GM10847 (cell line): ENCODE data around the gene RADIL.

Experiments
- POLR2A ChIP-seq: IDR thresholded peaks from 2 replicates; pipeline ENCODE4 v1.6.1; 2011; ENCODE audit not compliant: insufficient read length; ENCODE audit errors: extremely low read depth

Gene RADIL

DNA sequence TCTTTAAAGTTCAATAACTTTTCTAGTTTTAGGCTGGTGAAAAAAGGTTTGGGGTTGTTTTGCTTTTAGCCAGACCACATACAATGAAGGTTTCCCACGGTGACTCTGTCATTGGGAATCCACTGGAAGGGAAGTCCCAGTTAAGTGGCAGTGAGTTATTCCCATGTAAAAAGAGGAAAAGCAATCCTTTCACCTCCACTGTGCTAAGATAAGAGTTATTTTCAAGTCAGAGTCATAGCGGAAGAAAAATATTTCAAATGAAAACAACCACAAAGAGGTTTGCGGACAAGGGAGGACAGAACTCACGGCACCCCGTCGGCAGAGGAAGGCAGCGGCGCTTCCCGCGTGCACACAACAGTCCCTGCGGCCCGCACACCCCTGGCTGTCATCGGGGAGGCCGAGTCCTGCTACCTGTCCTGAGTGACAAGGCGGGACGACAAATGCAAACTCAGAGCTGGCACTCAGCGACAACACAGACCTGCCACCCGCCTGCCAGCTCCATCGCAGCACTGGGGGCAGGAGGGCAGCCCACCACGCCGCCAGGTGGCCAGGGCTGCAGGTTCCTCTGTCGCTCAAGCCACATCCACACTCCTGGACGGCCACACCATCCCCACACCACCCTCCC lies 12.3 kb downstream of the RADIL start:
- TF ChIP-seq POLR2A: no peak

DNA sequence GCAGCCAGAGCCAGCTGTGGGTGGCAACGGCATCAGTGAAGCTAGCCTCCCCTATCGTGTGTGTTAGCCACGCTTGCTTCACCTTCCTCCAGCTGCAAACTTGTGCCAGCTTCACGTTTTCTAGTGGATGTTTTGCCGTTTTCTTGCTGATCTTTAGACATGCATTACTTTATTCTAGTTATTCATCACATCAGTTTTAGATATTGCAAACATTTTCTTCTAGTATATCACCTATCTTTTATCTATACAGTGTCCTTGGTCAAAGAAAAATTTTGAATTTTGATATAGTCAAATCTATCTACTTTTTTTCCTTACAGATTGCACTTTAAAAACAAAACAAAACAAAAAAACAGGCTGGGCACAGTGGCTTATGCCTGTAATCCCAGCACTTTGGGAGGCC lies 15.0 kb downstream of the RADIL start:
- no peak for TF ChIP-seq POLR2A

DNA sequence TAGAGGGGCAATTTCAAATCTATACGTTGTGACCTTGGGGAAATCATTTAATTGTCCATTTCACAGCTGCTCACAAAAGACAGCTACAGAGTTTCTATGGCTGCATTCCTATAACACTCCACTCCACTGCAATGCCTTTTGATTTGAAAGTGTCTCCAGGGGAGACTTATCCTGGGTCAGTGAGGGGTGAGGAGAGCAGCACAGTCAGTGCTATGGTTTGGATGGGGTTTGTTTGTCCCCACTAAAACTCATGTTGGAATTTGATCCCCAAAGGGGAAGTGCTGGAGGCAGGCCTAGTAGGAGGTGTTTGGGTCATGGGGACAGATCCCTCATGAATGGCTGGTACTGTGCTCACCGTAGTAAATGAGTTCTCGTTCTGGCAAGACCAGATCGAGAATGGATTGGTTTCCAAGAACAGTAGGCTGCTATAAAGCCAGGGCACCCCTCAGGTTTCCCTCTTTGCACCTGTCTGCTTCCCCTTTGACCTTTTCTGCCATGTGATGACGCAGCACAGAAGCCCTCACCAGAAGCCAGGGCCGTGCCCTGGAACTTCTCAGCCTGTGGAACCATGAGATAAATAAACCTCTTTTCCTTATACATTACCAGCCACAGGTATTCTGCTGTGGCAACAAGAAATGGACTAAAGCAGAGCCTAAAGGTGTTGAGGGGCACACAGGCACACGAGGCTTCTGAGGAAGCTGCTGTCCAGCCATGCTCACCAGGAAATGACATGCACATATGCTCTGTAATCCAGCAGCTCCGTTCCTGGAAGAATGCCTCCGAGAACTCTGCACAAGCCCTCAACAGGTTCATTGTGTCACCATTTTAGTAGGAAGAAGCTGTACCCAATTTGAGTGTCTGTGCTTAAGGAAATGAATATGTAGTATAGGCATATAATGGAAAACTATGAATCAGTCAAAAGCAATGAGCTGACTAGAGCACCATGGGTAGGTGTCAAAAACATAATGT lies 16.7 kb downstream of the RADIL start:
- no peak for TF ChIP-seq POLR2A

DNA sequence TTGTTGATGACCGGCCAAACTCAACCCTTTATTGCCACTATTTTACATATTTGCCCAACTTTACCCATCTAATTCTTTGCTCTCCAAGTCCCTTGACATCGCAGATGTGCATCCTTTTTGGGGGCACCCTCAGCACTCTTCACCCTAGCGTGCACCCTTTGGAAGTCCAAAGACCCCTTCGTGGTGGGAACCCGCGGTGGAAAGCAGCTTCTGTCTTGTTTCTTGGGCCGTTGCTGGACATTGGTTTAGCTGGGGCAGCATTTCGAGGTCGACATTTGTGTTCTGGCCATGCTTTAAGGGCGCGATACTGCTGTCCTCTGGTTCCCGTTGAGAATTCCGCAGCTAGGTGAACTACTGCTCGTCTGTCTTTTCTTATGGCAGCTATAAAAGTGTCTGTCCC lies 21.4 kb downstream of the RADIL start:
- TF ChIP-seq POLR2A: no peak

DNA sequence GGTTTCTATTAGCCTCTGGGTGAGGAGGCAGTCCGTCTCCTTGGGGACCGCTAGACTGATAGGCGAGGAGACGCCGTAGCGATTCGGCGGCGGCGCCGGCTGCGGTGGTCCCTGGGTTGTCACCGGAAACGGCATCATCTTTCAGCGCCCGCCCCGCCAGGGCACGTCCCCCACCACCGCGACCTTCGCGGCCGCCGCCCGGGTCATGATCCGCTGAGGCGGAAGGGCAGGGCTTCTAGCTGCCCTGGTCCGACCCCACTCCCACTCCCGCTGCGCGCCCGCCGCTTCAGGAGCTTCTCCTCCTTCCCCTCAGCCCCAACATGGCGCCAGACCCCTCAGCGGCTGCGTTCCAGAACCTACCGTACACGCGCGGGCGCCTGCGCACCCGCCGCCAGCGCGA lies 21.8 kb downstream of the RADIL start, which contains the start of gene PAPOLB:
PAPOLB (minus strand) TSS at position 358 of the 400 bp plus-strand sequence; CDS start at position 138, 220 bp downstream.
- TF ChIP-seq POLR2A: no peak

DNA sequence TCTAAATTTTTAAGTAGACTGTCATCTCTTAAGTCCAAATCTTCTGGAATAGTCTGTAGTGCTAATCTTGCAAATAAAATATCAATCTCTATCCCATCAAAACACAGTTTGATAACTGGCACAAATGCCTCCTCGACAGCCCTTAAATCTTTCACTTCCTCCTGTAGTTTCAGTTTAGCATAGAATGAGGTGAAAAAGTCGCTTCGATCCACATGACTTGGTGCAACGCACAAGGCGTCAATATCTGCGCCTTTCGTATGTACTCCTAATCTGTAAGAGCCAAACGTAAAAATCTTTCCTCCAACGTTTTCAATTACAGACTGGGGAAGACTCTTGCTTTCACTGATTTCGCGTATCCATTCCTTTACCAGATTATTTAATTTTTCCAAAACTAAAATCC lies 22.3 kb downstream of the RADIL start:
- no peak for TF ChIP-seq POLR2A

DNA sequence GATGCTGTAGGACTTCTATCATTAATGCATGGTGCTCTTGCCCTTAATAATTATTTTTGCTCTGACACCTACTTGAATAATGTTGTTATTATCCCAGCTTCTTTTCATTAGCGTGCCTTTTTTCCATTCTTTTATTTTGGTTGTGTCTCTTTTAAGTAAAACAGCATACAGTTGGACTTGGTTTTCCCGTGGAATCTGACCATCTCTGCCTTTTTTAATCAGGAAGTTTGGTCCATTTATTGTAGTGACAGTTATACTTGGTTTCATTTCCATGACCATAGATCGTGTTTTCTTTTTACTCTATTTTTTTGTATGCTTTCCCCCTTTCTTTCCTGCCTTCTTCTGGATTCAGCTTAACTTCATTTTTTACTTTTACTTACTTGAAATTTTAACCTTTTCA lies 26.3 kb downstream of the RADIL start:
- no peak for TF ChIP-seq POLR2A

DNA sequence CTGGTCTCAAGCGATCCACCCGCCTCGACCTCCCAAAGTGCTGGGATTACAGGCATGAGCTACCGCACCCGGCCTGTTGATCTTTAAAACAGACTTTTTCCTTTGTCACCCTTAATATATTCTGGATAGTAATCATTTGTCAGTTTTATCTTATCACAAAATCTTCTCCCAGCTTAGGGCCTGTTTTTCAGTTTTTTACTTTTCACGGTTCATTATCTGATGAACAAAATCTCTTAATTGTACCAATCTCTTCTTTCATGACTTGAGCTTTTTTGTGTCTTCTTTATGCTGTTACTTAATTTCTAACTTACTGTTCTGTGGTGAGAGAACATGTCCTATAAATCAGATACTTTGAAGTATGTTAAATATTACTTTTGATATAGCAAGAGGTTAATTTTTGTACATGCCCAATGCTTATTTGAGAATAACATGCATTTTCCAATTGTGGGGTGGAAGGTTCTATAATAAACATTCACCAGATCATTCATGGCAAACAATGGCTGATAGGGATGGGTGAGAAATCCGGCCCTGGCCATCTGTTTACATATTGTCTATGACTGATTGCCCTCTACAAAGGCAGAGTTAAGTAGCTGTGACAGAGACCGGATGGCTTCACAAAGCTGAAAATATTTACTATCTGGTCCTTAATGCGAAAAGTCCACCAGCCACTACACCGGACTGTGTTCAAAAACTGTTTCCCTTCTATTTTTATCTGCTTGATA lies 27.0 kb downstream of the RADIL start:
- TF ChIP-seq POLR2A: no peak

DNA sequence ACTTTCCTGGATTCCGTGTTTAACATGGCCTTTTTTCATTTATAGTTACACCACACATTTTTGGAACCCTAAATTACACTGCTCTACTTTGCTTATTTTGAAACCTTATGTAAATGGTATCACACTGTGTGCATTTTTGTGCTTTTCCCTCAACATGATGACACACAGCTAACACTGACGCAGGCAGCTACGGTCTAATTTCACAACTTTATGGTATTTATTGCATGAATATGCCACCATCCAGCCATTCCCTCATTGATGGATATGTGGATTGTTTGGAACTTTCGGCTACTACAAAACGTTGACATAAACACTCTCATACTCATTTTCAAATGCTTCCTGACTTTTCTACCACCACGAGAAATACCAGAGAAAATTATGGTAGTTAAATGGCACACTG lies 28.6 kb downstream of the RADIL start:
- TF ChIP-seq POLR2A: no peak

DNA sequence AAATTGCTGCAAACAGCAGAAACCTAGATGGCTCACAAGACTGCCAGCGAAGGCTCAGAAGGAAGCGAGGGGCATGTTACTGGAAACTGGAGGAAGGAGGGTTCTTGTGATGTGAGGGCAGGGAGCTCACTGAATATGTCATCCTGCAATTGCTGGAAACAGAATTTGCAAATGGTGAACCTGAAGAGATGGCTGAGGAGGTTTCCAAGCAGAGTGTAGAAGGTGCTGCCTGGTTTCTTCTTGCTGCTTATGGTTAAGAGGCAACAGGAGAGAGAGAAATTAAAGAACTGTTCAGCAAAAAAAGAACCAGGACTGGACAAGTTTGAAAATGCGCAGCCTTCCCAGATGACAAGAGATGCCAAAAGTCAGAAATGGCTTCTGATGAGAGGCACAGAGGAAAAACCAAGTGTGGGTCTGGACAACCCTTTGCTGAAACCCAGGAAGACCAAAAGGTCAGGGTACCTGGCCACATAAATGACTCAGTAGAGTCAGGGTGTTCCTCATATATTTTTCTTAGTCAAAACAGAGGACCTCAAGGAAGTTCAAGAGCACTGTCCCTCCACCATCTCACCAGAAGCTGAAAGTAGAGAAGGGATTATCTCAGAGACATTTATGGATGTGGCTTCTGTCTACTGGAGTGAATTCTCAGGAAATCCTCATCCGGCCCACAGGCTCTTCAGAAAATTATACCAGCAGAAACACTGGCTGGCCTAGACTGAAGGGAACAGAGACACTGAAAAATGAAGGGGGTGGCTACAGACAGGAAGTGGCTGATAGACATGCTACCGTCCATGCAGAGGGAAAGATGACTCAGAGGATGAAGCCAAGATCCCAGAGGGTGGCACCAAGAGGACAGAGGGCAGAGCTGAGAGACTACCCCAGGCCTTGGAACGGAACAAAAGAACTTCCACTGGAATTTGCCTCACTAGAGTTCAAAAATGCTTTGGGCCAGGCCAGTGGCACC lies 31.8 kb downstream of the RADIL start:
- no peak for TF ChIP-seq POLR2A

DNA sequence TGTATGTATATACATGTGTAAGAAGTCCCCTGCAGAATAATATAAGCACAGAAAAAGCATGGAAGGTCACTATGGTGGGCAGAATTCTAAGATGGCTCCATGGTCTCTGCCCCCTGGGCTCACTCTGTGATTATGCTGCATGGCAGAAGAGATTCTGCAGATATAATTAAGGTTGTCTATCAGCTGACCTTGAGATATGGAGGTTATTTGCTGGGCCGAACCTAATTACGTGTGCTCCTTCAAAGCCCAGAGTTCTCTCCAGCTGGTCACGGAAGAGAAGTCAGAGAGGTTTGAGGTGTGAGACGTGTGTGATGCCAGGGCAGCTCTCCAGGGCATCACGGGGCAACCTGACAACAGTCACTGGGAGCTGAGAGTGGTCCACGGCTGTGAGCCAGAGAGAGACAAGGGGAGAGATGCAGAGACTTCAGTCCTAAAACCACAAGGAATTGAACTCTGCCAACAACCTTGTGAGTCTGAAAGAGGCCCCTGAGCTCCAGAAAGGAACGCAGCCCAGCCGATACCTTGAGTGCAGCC lies 33.2 kb downstream of the RADIL start:
- no peak for TF ChIP-seq POLR2A

DNA sequence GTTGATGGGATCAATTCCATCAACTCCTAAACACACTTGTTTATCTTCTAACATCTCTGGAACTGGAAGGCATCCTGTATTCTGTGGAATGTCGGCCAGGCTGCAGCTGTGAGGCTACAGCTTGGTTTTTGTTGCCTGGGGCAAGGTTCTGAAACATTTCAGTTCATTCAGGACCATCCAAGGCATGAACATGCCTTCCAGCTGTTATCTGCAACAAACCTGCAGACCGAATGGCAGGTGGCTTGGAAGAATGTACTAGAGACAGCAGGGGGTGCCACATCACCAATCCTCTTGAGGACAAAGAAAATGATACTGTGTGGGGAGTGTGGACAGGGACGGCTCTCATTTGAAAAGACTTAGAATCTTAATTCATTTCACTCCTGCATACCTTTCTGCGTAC lies 34.1 kb downstream of the RADIL start:
- TF ChIP-seq POLR2A: no peak

DNA sequence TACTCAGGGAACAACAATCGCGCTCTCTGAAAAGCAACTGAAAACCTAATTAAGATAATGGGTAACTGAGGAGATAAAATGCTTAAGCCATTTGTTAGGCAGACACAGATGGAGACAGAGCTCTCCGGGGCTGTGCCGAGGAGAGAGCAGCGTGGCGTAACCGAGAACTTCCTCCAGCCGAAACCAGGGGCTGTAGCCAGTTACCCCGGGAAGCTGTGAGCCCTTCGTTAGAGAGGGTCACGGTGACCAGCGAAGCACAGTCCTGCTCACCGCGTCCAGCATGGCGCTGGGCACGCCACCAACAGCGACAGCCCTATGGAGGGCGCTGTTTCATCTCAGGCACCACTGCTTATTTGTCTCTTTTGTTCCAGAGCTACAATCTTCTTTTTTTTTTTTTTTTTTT lies 37.8 kb downstream of the RADIL start:
- TF ChIP-seq POLR2A: no peak

DNA sequence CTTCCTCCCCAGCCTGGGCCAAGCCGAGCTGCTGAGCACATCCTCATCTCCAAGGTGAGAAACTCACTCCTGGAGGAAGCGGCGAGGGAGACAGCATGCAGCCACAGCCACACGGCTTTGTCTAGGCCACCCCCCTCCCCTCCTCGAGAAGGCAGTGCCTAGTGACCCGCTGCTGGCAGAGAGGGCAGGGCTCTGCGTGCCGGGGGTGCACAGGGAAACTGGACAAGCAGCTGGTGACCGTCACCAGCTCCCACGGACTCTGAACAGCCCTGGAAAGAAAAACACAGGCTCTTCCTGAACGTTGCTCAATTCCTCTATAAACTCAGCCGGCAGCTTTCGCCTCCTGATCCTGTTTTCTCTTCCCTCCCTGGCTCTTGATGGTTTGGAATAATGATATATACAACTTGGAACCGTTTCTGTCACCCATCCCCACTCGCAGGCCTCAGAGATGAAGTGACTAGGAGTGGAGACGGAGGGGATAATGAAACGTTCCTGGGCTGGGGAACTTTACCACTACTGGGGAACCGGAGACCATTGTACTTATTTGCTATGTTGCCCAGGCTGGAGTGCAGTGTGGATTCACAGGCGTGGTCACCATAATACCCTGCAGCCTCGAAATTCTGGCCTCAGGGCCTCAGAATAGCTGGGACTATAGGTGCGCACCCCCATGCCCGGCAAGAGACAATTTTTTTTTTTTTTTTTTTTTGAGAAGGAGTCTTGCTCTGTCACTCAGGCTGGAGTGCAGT lies 41.0 kb downstream of the RADIL start:
- TF ChIP-seq POLR2A: no peak
